ENCODE measurements around the gene ZNHIT1.

The ZNHIT1 gene

GRCh38 chr7:101217388-101218235 lies at the start of gene ZNHIT1, which contains the start of gene PLOD3:
Gene ZNHIT1, plus strand, starts transcription at chr7:101218165. Its CDS starts 31 bp downstream, at chr7:101218196.
Gene PLOD3, minus strand, starts transcription at chr7:101217581. Its CDS starts 307 bp downstream, at chr7:101217274.
- DNase-seq = peak; percentile 89

GRCh38 chr7:101168412-101169049 lies 49.4 kb upstream of the ZNHIT1 start:
- no peak for DNase-seq

DNA sequence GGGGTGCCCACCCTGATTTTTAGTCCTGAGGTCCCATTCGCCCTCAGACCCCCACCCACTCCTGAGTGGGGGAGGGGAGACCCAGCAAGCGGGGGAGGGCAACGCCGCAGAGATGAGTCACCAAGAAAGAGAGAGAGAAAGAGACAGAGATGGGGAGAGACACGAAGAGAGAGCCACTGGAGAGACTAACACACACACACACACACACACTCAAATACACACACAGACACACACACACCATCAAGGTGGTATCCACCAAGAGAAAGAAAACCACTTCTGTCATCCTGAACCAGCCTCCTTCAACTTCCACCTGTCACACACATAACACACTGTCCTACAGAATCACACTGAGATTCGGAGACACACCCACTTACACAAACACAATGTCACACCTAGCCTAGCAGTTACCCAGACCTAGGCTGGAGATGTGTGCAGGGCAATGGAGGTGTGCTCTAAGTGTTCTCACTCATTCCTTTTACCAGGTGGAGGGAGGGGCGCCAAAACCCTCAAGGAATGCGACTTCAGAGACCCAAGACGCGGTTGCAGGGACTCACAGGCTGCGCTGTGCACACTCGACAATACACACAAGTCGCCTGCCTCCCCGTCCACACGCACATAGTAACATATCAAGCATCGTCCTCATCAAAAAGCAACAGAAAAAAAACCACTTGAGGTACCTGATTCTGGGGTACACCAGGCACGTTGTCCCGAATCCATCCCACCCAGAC lies 48.7 kb upstream of the ZNHIT1 start:
- DNase-seq = no peak

DNA sequence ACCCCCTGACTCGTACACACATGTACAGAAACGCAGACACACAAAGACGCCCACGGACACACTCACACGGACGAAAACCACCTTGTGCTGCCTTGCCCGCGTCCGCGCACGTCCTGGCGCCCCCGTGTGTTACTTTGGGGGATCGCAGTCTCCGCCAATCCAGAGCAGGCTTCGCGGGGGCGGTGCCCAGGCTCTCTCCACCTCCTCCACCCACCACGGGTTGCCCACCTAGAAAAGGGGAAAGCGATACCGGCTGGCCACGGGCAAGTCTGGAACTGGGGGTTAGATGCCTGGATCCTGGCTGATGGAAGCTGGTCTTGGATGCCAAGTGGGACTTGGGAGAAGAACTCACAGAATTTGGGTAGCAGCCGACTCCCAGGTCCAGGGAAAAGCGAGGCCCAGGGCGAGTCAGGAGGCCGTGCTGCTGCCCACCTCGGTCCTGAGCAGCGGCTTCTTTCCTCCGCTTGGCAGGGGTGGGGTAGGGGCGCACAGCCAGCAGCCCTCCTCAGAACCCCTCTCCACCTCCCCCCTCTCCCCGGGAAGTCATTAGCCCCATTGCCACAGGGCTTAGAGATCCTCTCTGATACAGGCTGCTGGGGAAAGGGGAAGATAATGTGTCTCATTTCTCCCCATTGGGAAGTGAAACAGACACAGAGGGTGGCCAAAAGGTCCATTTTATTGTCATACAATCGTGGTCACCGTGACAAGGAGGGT lies 48.0 kb upstream of the ZNHIT1 start:
- DNase-seq = peak; percentile 67

DNA sequence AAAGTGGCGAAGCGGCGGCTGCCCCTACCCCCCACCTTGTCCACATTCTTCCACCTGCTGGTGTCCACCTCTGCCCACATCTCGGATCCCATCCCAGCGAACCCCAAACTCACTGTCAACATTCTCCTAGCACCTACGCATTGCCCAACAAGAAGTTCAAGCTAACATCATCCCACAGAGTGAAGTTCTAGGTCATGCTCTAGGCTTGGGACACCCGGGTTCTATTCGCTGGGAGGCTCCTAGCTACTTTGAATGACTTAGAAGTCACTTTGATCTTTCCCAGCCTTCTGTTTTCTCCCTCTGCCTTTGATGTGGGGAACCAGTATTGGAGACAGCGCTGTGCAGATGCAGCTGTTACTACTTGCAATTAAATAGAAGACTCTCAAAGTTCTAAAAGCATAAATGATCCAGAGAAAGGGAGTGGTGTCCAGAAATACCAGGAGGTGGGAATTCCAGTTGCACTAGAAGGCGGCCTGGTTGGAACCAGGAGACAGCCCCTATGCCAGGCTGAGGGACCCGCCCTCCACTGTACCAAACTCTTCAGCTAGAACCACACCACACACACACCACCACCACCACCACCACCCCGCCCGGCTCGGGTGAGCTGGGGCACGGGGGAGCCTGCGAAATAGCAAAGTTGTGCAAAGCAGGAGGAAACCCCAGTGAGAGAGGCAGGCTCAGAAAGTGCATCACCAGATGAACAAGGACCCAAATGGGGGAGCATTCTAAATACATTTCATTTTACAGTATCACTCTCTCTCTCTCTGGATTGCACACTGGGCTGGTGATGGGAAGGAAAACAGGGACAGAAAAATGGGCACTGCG lies 47.1 kb upstream of the ZNHIT1 start:
- DNase-seq = no peak

DNA sequence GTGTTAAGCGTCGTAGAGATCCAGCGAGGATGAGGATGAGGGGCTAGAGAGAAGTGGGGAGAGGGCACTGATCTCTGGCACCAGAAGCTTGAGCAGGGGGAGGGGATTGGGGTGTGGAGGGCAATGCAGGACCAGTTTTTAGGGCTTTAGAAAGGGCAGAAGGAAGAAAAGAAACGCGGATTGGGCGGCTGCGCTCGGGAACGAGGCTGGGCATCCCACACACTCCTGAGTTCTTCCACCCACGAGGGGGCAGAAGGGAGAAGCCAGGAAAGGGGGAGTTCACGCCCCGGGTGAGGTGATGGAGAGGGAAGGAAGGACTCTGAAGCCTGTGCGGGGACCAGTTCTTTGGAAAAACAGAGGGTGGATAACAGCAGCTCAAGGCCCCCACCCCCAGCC lies 46.5 kb upstream of the ZNHIT1 start:
- DNase-seq = no peak

DNA sequence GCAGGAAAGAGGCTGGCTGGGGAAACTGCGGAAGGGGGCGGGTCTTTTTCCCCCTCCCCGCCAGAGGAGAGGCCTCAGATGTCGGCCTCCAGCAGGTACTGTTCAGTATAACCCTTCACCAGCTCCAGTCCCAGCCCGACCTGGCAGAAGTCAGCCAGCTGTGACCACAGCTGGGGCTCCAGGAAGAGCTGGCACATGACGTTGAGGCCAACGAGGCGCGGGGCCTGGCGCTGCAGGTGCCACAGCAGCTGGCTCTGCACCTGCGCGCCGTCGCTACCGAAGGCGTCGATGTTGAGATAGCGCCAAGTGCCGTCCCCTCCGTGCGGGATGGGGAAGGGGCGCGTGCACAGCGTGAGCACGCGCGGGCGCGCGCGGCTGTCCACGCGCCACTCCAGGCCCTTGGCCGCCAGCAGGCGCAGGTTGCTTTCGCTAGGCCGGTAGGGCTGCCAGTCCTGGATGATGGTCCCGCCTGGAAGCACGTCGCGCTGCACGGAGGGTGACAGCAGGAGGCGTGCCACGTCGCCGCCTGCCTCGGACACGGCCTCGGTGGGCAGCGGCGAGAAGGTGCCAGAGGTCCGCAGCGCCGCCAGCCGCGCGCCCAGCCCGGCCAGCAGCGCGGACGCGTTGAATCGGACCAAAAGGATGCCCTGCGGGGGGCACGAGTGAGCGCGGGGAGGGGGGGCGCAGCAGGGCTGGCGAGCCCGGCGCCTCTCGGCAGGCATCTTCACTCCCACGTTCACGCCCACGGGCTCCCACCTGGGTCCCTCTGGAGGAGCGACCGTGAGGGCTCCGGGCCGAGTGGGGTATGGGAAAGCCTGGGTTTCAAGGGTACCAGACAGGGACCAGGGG lies 45.7 kb upstream of the ZNHIT1 start:
- no peak for DNase-seq

DNA sequence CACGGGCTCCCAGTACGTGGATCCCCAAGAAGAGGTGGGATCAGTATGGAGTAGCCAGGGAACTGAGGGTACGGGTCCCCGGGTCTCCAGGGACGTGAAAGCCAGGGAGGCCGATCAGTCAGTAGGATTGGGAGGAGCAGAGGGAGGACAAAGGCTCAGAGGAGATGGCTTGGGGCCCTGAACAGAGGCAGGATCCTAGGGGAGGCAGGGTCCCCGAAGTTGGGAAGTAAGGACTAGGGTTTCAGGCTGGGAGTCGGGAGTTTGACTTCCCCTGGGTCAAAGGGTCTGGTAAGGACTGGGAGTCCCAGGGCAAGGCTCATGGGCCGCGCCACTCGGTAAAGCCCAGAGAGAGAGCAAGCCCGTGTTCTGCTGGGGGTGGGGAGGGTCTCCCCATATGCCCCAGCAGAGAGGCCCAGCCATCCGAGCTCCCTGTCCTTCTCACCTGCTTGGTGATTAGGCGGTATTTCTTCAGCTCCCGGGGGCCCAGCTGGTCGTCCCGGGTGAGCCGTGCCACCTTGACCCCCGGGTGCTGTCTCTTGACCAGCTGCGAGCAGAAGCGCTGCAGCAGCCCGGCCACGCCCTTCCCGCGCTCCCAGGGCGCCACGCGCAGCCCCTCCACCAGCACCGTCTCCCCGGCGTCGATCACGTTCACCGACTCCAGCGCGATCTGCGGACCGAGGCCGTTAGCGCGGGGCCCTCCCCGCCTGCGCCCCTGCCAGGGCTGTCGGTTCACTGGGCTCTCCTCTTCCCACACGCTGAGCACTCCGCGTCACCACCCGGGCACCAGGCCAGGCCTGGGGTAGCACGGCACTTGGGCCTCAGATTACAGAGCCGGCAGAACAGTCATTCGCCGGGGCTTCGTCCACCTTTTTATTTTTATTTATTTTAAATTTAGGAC lies 44.9 kb upstream of the ZNHIT1 start:
- DNase-seq = no peak

DNA sequence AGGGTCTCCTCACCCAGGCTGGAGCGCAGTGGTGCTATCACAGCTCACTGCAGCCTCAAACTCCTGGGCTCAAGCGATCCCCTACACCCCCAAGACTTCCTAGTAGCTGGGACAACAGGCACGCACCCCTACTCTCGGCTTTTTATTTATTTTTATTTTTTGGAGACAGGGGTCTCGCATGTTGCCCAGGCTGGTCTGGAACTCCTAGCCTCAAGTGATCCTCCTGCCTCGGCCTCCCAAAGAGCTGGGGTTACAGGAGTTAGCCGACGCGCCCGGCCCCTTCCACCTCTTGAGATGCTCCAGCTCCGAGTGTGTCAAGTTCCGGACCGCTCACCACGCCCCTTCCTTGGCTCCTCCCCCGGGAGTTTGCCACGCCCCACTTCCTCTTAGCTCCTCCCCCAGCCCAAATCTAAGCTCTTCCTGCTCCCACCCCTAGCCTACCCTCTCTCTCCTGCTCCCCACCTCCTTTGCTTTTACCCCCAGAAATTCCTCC lies 44.2 kb upstream of the ZNHIT1 start:
- peak; percentile 45 for DNase-seq

DNA sequence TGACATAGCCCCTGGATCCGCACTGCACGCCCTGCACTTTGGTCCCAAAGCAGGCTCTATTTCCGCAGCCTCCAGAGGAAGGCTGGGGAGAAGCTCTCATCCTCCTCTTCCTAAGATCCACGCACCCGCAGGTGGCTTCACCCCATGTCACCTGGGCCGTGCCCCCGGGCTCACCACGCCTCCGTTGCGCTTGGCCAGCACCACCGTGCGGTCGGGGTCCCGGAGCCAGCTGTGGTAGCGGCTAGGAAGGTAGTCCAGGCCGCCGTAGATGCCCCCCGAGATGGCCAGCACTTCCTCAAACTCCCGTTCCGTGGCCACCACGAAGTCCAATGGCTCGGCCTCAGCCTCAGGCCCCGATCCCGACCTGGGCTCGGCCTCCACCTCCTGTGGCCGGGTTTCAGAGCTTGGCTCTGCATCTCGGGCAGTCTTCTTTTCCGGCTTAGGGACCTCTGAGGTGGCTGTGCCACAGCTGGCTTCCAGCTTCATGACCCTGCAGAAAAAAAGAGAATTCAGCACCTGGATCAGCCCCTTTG lies 43.6 kb upstream of the ZNHIT1 start:
- no peak for DNase-seq

DNA sequence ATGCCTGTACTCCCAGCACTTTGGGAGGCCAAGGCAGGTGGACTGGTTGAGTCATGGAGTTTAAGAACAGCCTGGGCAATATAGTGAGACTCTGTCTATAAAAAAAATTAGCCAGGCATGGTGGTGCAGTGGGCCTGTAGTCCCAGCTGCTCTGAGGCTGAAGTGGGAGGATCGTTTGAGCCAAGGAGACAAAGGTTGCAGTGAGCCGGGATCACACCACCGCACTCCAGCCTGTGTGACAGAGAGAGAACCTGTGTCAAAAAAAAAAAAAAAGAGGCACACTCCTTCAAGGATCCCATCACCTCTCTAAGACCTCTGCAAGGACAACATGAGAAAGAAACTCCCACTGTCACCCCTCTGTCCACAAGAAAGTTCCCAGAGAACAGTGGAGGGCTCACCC lies 42.3 kb upstream of the ZNHIT1 start:
- DNase-seq = no peak

DNA sequence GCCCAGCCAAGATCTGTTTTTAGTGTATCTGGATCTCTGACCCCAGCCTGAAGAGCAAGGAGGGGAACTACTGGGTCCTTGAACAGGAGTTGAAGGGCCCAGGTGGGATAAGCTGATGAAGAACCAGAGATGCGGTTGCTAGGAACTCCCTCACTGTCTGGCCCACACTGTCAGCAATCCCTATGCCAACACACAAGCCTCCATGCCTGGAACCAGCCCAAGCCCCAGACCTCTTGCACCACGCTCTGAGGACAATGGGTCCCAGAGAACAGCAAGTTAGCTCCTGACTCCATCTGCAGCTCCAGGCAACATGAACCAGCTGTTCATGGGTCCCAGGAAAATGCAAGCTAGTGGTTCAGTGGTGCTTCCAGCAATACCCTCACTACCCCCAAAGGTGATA lies 40.3 kb upstream of the ZNHIT1 start:
- no peak for DNase-seq

GRCh38 chr7:101179117-101179516 lies 38.8 kb upstream of the ZNHIT1 start:
- no peak for DNase-seq

DNA sequence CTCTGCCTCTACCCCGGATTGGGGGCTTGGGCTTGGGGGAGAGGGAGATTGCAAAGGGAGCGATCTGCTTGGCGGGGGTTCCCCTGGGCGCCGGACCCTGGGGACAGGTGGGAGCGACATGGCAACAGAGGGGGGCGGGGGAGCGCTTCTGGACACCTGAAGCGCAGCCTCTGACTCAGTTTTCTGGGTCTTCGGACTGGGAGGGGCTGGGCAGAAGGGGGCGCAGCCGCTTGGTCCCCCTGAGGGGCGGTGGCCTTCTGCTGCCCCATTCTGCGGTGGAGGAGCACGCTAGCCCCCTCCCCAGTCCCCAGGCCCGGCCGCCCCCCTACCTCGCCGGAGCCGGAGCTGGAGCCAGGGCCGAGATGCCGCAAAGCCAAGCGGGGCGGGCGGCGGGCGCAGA lies 38.3 kb upstream of the ZNHIT1 start:
- DNase-seq = no peak

DNA sequence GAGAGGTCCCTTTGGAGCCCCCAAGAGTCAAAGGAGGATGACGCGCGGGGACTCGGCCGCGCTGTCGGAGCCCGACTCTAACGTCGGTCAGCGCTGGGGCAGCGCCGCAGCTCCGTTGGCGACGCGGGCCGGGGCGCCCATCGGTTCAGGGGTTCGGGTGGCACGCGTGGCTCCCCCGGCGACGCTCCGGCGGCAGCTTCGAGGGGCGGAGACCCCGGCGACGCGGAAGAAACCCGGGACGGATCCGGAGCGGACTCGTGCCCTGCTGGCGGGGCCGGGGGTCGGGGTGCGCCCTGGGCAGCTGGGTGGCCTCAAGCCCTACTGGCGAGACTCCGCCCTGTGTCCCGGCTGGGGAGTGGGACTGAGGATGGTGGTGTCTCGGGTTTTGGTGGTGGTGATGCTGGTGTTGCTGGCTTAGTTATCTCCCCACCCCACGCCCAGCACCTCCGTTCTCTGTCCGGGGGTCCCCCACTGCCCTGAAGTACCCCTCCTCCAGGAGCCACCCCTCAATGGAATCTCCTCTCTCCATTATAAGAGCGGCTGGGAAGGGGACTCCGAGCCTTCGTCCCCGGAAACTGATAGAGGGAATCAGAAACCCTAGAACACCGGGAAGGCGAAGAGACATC lies 37.7 kb upstream of the ZNHIT1 start, which contains the start of gene NAT16:
Gene NAT16, minus strand, starts transcription at position 164 of the 626 bp plus-strand sequence. CDS start 5,486 bp downstream, outside the sequence.
- no peak for DNase-seq

DNA sequence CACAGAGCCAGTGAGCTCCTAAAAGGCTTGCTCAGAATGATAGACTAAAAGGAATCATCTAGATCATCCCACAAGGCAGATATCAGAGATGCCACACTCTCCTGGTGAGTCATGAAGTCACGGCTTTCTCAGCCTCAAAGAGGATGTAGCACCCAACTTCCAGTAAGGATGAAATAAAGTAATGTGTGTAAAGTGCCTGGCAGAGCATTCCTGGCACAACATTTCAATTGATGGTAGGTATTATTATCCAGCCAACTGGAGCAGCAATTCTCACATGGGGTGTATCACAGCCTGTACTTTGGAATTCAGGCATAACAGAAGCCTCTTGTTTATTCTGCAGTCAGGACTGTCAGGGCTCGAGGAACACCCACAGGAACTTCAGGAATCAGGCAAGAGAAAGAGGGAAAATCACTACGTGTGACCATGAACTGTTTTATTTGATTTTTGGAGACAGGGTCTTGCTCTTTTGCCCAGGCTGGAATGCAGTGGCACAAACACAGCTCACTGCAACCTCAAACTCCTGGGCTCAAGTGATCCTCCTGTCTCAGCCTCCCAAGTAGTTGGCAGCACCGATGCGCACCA lies 32.6 kb upstream of the ZNHIT1 start:
- no peak for DNase-seq

DNA sequence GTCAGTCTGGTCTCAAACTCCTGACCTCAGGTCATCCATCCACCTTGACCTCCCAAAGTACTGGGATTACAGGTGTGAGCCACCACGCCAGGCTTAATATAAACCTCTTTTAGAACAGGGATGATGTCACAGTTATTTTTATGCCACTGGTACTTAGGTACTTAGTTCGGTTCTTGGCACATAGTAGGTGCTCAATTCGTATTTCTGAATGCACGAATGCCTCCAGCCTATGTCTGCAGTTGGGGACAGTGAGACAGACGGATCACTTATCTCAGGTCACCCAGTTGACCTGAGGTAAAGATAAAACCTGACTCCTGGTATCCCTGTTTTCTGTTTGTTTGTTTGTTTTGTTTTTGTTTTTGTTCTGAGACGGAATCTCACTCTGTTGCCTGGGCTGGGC lies 31.8 kb upstream of the ZNHIT1 start:
- no peak for DNase-seq

GRCh38 chr7:101186844-101187428 lies 31.0 kb upstream of the ZNHIT1 start:
- DNase-seq = no peak
